Left ventricle myocardium inferior (tissue), 1 donor: Measurements from ENCODE around the gene GAN. TPM values are rescaled to one million over a fixed set of nuclear protein-coding genes. Genes with fewer than 3 reads are reported as not detected.
"Not testable (repeated sequence)": the region's sequence is repeated elsewhere in the genome, so short reads cannot be mapped to it uniquely, and the experiment has no call there.

Source experiments
- DNase-seq: peaks from one replicate; pipeline ENCODE4 v3.0.0-alpha.2; 2020
- H3K27ac ChIP-seq: fragments of 200-600 bp; replicated peaks from 2 replicates; pipeline ENCODE4 v1.8.0; 2021
- H3K27me3 ChIP-seq: fragments of 200-600 bp; 2 replicates; pipeline ENCODE4 v1.8.0; 2021; ENCODE audit warnings: low read depth
- H3K36me3 ChIP-seq: fragments of 200-600 bp; 2 replicates; pipeline ENCODE4 v1.8.0; 2021
- H3K4me1 ChIP-seq: fragments of 200-600 bp; 2 replicates; pipeline ENCODE4 v1.8.0; 2021
- H3K4me3 ChIP-seq: fragments of 200-600 bp; 2 replicates; pipeline ENCODE4 v1.8.0; 2021; ENCODE audit warnings: mild to moderate bottlenecking, moderate library complexity
- H3K9me3 ChIP-seq: fragments of 200-600 bp; replicated peaks from 2 replicates; pipeline ENCODE4 v1.8.0; 2021
- intact Hi-C: fragments of 100-400 bp; cut with micrococcal nuclease; formaldehyde crosslinking; loops from one replicate; pipeline ENCODE4 v1.11.0; 2022
- total RNA-seq: library from RNA; stranded (reverse); fragmentation: NEBNext Ultra II Directional; extraction: Animal tissue kit (Norgen Biotek cat#: 25700); gene quantifications from one replicate; pipeline ENCODE4 v1.2.1, GENCODE V29; 2021
- TF ChIP-seq, protein P1 (sequence below): fragments of 200-600 bp; IDR thresholded peaks from 2 replicates; pipeline ENCODE4 v1.8.0; 2021; ENCODE audit warnings: antibody characterized with exemption, mild to moderate bottlenecking, borderline replicate concordance
- donor health status: DM: no; HTN: yes; CAD: no; lungs with severe emphysema.

GAN gene
- total RNA-seq, 1 donor from 2014 or later, result 9.0 TPM

DNA sequence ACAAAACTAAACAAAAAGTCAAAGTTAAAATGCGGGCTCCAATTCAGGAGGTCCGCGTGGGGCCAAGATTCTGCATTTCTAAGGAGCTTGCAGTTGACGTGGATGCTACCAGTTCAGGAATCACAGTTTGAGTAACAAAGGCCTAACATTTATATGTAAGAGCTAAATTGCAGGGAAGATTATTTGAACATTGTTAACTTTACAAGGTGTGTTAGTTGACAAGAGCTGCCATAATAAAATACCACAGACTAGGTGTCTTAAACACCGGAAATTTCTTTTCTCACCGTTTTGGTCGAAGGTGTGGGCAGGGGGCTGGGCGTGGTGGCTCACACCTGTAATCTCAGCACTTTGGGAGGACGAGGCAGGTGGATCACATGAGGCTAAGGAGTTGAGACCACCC is 105.0 kb downstream of the GAN start:
- Histone ChIP-seq H3K9me3 (peaks cover 9% of the 10 kb centered on the region), H3K36me3 (no peaks in the 10 kb centered on the region), H3K4me1 (no peaks in the 10 kb centered on the region), H3K27ac (no peak overlapping the region), H3K4me3 (no peak overlapping the region), H3K27me3 (no peaks in the 10 kb centered on the region)
- DNase-seq, result no peak
- TF ChIP-seq, protein P1, sequence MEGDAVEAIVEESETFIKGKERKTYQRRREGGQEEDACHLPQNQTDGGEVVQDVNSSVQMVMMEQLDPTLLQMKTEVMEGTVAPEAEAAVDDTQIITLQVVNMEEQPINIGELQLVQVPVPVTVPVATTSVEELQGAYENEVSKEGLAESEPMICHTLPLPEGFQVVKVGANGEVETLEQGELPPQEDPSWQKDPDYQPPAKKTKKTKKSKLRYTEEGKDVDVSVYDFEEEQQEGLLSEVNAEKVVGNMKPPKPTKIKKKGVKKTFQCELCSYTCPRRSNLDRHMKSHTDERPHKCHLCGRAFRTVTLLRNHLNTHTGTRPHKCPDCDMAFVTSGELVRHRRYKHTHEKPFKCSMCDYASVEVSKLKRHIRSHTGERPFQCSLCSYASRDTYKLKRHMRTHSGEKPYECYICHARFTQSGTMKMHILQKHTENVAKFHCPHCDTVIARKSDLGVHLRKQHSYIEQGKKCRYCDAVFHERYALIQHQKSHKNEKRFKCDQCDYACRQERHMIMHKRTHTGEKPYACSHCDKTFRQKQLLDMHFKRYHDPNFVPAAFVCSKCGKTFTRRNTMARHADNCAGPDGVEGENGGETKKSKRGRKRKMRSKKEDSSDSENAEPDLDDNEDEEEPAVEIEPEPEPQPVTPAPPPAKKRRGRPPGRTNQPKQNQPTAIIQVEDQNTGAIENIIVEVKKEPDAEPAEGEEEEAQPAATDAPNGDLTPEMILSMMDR, result no peak
- intact Hi-C loops, result no loop called here

DNA sequence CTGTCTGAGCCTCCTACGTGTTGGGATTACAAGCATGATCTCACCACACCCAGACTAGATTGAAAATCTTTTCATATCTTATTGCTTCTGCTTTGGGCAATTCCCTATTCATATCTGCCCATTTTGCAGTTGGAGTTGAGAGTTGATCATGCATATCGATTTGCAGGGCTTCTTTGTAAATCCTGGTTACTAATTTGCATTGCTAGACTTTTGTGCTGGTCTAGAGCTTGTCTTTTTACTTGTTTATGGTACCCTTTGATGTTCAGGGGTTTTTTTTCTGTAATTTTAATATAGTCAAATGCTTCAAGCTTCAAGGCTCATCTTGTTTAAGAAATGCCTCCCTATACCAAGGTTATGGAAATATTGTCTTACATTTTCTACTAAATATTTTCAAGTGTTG is 106.4 kb downstream of the GAN start:
- Histone ChIP-seq H3K4me1 (no peaks in the 10 kb centered on the region), H3K36me3 (no peaks in the 10 kb centered on the region), H3K4me3 (no peak overlapping the region), H3K9me3 (peaks cover 9% of the 10 kb centered on the region), H3K27me3 (no peaks in the 10 kb centered on the region), H3K27ac (no peak overlapping the region)
- TF ChIP-seq, protein P1, result no peak
- no peak for DNase-seq
- intact Hi-C loops, result no loop called here

DNA sequence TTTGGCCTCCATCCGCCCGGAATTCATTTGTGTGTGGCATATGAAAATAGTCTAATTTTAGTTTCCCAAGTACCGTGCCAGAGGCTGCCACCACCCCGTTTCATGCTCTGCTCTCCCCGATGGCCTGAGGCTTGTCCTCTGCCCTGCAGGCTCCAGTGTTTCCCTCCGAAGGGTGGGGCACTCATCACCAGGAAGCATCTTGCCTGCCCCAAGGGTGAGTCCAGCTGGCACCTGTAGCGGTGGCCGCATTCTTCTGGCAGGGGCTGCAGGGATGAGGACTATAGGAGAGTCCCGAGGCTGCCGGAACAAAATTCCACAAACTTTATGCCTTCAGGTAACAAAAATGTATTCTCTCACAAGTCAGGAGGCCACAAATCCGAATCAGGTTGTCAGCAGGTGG is 106.8 kb downstream of the GAN start:
- no peak overlapping the region for H3K4me3 ChIP-seq
- H3K9me3 ChIP-seq, result peaks cover 9% of the 10 kb centered on the region
- no peaks in the 10 kb centered on the region for H3K27me3 ChIP-seq
- intact Hi-C loops, result no loop called here
- H3K27ac ChIP-seq, result no peak overlapping the region
- no peak for DNase-seq
- H3K36me3 ChIP-seq, result no peaks in the 10 kb centered on the region
- H3K4me1 ChIP-seq, result no peaks in the 10 kb centered on the region
- TF ChIP-seq, protein P1, result no peak

DNA sequence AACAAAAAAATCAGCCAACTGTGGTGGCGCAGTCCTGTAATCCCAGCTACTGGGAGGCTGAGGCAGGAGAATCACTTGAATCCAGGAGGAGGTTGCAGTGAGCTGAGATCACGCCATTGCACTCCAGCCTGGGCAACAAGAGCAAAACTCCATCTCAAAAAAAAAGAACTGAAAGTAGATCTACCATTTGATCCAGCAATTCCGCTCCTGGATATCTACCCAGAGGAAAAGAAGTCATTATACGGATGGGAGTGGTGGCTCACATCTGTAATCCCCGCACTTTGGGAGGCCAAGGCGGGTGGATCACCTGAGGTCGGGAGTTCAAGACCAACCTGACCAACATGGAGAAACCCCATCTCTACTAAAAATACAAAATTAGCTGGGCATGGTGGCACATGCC is 107.4 kb downstream of the GAN start:
- H3K4me3 ChIP-seq, H3K27me3 ChIP-seq, intact Hi-C loops, H3K4me1 ChIP-seq, H3K27ac ChIP-seq, DNase-seq, H3K9me3 ChIP-seq, H3K36me3 ChIP-seq: not testable (repeated sequence)

DNA sequence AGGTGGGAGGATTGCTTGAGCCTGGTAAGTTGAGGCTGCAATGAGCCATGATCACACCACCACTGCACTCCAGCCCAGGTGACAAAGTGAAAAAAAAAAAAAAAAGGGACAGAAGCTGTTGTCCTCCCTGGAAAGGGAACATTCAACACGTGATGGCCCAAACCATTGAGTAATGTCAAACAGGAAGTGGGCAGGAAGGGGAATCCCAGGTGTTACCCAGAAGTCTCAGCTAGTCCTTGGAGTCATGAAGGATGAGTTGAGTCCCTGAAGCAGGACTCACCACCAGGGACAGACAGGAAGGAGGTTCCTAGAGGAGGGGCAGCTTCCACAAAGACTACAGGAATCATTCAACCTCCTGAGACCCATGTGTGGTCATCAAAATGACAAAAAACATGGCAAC is 110.0 kb downstream of the GAN start:
- H3K4me1 ChIP-seq, result no peaks in the 10 kb centered on the region
- H3K9me3 ChIP-seq, result peaks cover 9% of the 10 kb centered on the region
- no peak overlapping the region for H3K27ac ChIP-seq
- H3K4me3 ChIP-seq, result no peak overlapping the region
- H3K36me3 ChIP-seq, result no peaks in the 10 kb centered on the region
- no peak for DNase-seq
- H3K27me3 ChIP-seq, result no peaks in the 10 kb centered on the region
- intact Hi-C loops, result no loop called here
- TF ChIP-seq, protein P1, result no peak

DNA sequence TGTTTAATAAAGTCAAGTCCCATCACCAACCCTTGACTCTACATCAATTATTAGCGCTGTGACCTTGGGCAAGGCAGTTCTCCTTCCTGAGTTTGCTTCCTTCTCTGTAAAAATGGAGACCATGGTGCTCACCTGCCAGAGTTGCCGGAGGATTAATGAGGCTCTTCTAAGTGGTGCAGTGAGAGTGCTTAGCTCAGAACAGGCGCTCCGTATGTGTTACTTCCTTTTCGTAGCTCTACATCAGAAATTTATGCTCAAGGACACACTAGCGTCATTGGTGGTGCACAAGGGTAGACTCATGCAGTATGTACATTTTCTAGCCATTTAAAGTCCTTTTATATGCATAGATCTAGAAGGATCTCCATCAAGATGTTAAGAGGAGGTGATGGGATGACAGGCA is 112.5 kb downstream of the GAN start:
- no peak overlapping the region for H3K27ac ChIP-seq
- H3K4me1 ChIP-seq, result no peaks in the 10 kb centered on the region
- no peak overlapping the region for H3K4me3 ChIP-seq
- TF ChIP-seq, protein P1, result no peak
- no peaks in the 10 kb centered on the region for H3K36me3 ChIP-seq
- intact Hi-C loops, result no loop called here
- no peaks in the 10 kb centered on the region for H3K27me3 ChIP-seq
- peaks cover 2% of the 10 kb centered on the region for H3K9me3 ChIP-seq
- DNase-seq, result no peak
